Chondrocyte (in vitro differentiated cells): ENCODE measurements around the gene HSPB9. TPM values are rescaled to one million over a fixed set of nuclear protein-coding genes. Genes with fewer than 3 reads are reported as not detected.

Experiments used
- DNase-seq: peaks from one replicate; pipeline ENCODE4 v3.0.0; 2021; ENCODE audit warnings: mixed read lengths, low spot score
- H3K27ac Mint-ChIP-seq: one replicate; pipeline ENCODE4 v1.8.0; 2021; ENCODE audit warnings: mild to moderate bottlenecking, moderate library complexity, mixed read lengths; ENCODE audit not compliant: unreplicated experiment
- H3K27me3 Mint-ChIP-seq: 2 replicates; pipeline ENCODE4 v1.8.0; 2021; ENCODE audit warnings: low read depth, mixed read lengths
- H3K36me3 Mint-ChIP-seq: 2 replicates; pipeline ENCODE4 v1.8.0; 2021; ENCODE audit warnings: low read depth, mixed read lengths
- H3K4me1 Mint-ChIP-seq: 2 replicates; pipeline ENCODE4 v1.8.0; 2021; ENCODE audit warnings: low read depth, mild to moderate bottlenecking, mixed read lengths
- H3K4me3 Mint-ChIP-seq: one replicate; pipeline ENCODE4 v1.8.0; 2021; ENCODE audit warnings: mild to moderate bottlenecking, moderate library complexity, mixed read lengths; ENCODE audit not compliant: unreplicated experiment
- H3K9me3 Mint-ChIP-seq: 2 replicates; pipeline ENCODE4 v1.8.0; 2021; ENCODE audit warnings: low read depth, mixed read lengths
- total RNA-seq: library from RNA; stranded (reverse); gene quantifications from 3 replicates; pipeline ENCODE4 v1.2.1, GENCODE V29; 2021
- TF ChIP-seq, protein P1 (sequence below): fragments of 200-600 bp; sonication (generic); IDR thresholded peaks from 2 replicates; pipeline ENCODE4 v1.5.0; 2021; ENCODE audit warnings: antibody characterized with exemption, mild to moderate bottlenecking, moderate library complexity

The HSPB9 gene
- total RNA-seq, 1 donor from 2014 or later = not detected

GRCh38 chr17:42096360-42097111, 26.1 kb upstream of the HSPB9 start:
- no peaks in the 10 kb centered on the region for H3K36me3 Mint-ChIP-seq
- no peak overlapping the region for H3K27ac Mint-ChIP-seq
- H3K4me1 Mint-ChIP-seq = peaks cover 5% of the 10 kb centered on the region
- H3K9me3 Mint-ChIP-seq = no peaks in the 10 kb centered on the region
- no peak for DNase-seq
- no peak overlapping the region for H3K4me3 Mint-ChIP-seq
- peaks cover 16% of the 10 kb centered on the region for H3K27me3 Mint-ChIP-seq
- TF ChIP-seq, protein P1, sequence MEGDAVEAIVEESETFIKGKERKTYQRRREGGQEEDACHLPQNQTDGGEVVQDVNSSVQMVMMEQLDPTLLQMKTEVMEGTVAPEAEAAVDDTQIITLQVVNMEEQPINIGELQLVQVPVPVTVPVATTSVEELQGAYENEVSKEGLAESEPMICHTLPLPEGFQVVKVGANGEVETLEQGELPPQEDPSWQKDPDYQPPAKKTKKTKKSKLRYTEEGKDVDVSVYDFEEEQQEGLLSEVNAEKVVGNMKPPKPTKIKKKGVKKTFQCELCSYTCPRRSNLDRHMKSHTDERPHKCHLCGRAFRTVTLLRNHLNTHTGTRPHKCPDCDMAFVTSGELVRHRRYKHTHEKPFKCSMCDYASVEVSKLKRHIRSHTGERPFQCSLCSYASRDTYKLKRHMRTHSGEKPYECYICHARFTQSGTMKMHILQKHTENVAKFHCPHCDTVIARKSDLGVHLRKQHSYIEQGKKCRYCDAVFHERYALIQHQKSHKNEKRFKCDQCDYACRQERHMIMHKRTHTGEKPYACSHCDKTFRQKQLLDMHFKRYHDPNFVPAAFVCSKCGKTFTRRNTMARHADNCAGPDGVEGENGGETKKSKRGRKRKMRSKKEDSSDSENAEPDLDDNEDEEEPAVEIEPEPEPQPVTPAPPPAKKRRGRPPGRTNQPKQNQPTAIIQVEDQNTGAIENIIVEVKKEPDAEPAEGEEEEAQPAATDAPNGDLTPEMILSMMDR = no peak

- TF ChIP-seq, protein P1 = no peak
- Mint-ChIP-seq H3K9me3 (no peaks in the 10 kb centered on the region), H3K27ac (no peak within 1 kb of the TSS), H3K36me3 (no peaks in the 10 kb centered on the region), H3K4me3 (no peak within 1 kb of the TSS), H3K4me1 (peaks cover 3% of the 10 kb centered on the region), H3K27me3 (peaks cover 16% of the 10 kb centered on the region)
- DNase-seq = no peak
Measured at GRCh38 chr17:42097691-42098631, 24.6 kb upstream of the HSPB9 start, which contains the start of gene ZNF385C. TSS of gene ZNF385C (minus strand) at chr17:42098473. CDS start at chr17:42063056, 35,417 bp downstream.

DNA sequence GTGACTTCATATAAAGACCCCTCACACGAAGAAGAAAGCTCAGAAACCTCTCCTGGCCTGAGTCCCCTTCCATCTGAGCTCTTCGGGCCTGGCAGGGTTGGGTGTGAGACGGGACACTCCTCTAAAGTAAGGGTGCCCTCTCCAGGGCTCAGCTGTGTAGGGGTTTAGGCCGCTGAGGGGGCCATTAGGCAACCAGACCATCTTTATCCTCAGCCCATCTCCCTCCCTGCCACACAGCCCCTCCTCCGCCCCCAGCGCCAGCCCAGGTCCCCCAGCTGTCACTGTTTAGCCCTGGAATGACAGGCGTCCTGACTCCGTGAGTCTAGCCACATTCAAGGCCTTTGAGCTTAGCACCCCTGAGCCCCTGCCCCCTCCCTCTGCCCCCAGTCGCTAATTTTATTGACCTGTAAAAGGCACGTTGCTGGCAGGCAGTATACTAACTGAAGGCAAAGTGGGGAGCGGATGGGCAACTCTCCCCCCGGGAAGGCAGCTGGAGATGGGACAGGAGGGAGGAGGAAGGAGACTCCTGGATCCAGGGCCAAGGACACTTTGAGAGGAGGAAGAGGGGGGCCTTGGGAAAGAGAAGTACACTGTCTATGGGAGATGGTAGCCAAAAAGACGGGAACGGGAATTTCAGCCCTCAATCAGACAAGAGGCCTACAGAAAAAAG, 23.7 kb upstream of the HSPB9 start:
- no peak overlapping the region for H3K27ac Mint-ChIP-seq
- H3K4me1 Mint-ChIP-seq = peaks cover 3% of the 10 kb centered on the region
- peaks cover 16% of the 10 kb centered on the region for H3K27me3 Mint-ChIP-seq
- TF ChIP-seq, protein P1 = no peak
- H3K4me3 Mint-ChIP-seq = no peak overlapping the region
- H3K36me3 Mint-ChIP-seq = no peaks in the 10 kb centered on the region
- no peaks in the 10 kb centered on the region for H3K9me3 Mint-ChIP-seq
- DNase-seq = no peak

DNA sequence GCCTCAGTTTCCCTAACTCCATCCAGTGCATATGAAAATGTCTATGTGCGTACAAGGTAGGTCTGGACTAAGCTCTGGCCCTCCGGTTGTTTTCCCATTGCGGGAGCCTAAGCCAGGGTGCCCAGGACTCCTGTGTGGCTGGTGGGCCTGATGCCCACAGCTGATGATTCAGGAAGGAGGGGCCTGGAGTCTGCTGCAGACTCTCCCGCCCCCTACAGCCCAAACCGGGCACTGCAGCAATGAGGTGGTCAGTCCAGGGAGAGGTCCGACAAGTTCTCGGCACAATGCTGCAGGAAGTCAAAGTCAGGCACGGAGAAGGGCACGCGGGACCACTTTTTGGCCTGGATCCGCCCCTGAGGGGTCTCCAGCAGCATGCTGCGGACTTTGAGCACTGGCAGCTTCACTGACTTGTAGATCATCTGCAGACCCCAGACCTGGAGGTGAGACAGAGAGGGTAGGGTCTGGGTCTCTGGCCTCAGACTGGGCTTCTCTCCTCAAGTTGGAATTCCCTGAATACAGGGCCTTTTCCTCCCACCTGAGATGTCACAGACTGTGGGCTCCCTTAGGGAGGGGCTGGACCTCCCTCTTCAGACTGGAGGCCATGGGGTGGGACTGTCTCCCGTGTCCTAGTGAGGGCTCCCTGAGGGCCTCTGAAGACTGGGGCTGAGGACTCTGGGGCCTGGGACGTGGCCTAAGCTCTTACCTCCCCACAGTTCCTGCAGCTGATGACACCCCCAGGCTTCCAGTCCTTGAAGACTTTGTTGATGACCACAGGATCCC, 20.9 kb upstream of the HSPB9 start:
- Mint-ChIP-seq H3K4me3 (no peak overlapping the region), H3K9me3 (no peaks in the 10 kb centered on the region), H3K4me1 (peaks cover 3% of the 10 kb centered on the region), H3K27ac (no peak overlapping the region), H3K27me3 (peaks cover 15% of the 10 kb centered on the region), H3K36me3 (no peaks in the 10 kb centered on the region)
- DNase-seq = no peak
- TF ChIP-seq, protein P1 = peak; percentile 88
